GM12878 (cell line): ENCODE measurements around the gene GAPT.

Experiments
- GABPA ChIP-seq: IDR thresholded peaks from 2 replicates; pipeline ENCODE4 v1.6.1; 2014; ENCODE audit warnings: antibody characterized with exemption, low read depth, mild to moderate bottlenecking, inconsistent platforms
- SREBF1 ChIP-seq: IDR thresholded peaks from 2 replicates; pipeline ENCODE4 v1.6.1; 2012; ENCODE audit warnings: mild to moderate bottlenecking, low read length

DNA sequence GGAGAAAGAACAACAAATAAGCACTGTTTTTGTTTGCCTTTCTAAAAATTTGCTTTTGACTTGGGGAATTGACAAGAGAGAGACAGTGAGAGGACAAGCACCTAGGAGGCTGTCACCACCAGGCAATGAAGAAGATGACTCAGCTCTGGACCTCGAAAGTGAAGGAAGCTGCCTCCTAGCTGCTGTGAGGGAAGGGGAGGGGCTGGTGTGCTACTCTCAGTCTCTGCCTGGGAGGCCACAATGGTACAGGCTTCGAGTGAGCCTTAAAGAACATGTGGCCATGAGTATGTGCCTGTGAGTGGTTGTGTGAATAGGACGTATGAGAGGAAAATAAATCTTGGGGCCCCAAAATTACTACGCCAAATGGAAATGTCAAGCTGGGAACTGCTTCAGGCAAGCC lies 24.3 kb upstream of the GAPT start:
- no peak for TF ChIP-seq GABPA
- TF ChIP-seq SREBF1: no peak
